Esophagus muscularis mucosa (tissue), 4 donors: ENCODE data around the gene RNF145. TPM values are rescaled to one million over a fixed set of nuclear protein-coding genes. Genes with fewer than 3 reads are reported as not detected.

Source experiments
- DNase-seq: peaks from one replicate; pipeline ENCODE4 v3.0.0-alpha.2; 2017; ENCODE audit errors: extremely low spot score
- H3K27ac ChIP-seq, 4 donors: fragments of 200-600 bp; sonication (generic); replicated peaks in 1 of 4; 1 replicate in 3 of 4; 2 replicates in 1 of 4; pipeline ENCODE4 v1.5.1; 2016 to 2019; ENCODE audit warnings: mild to moderate bottlenecking in 1 of 4
- H3K27me3 ChIP-seq, 4 donors: fragments of 200-600 bp; sonication (generic); one replicate each; pipeline versions ENCODE4 v1.5.1 to v1.6.0; 2016 to 2019
- H3K36me3 ChIP-seq, 4 donors: fragments of 200-600 bp; sonication (generic); one replicate each; pipeline ENCODE4 v1.5.1; 2016 to 2019
- H3K4me1 ChIP-seq, 4 donors: fragments of 200-600 bp; sonication (generic); one replicate each; pipeline ENCODE4 v1.5.1; 2016 to 2019
- H3K4me3 ChIP-seq, 4 donors: fragments of 200-600 bp; sonication (generic); 1 replicate in 2 of 4; 2 replicates in 2 of 4; pipeline ENCODE4 v1.5.1; 2016 to 2019; ENCODE audit warnings: mild to moderate bottlenecking in 4 of 4, moderate library complexity in 1 of 4
- H3K9me3 ChIP-seq, 4 donors: fragments of 200-600 bp; sonication (generic); 1 replicate in 3 of 4; 2 replicates in 1 of 4; pipeline ENCODE4 v1.5.1; 2016 to 2019
- CTCF ChIP-seq, 3 experiments: fragments of 200-600 bp in 2 of 3; fragments of 450-650 bp in 1 of 3; sonication (generic) in 2 of 3; IDR thresholded peaks; one replicate each; pipeline ENCODE4 v1.5.1; 2017 to 2019; ENCODE audit warnings: antibody characterized with exemption in 3 of 3, mild to moderate bottlenecking in 2 of 3, moderate library complexity in 1 of 3
- EP300 ChIP-seq: sonication (generic); formaldehyde crosslinking; IDR thresholded peaks from one replicate; pipeline ENCODE4 v1.6.1; 2017; ENCODE audit warnings: antibody characterized with exemption
- POLR2A ChIP-seq: fragments of 450-650 bp; IDR thresholded peaks from one replicate; pipeline ENCODE4 v1.6.1; 2017; ENCODE audit warnings: antibody characterized with exemption, moderate library complexity, mild to moderate bottlenecking, low read depth
- POLR2AphosphoS5 ChIP-seq, 2 donors: sonication (generic); formaldehyde crosslinking; IDR thresholded peaks; one replicate each; pipeline ENCODE4 v1.6.1; 2017; ENCODE audit warnings: antibody characterized with exemption in 2 of 2
- WGBS: methylation state at CpG from one replicate; pipeline ENCODE4 v1.1.5; 2018; 5-methylcytosine and 5-hydroxymethylcytosine counted together
- intact Hi-C: fragments of 100-400 bp; cut with DNase I; formaldehyde crosslinking; loops from one replicate; pipeline ENCODE4 v1.15.1; 2023
- total RNA-seq, 4 donors: library from RNA; depleted of rRNA; stranded (reverse); fragments of >200 nt; gene quantifications; one replicate each; pipeline versions ENCODE4 v1.1.0 to v1.2.1, GENCODE V29; 2016

RNF145 gene
- total RNA-seq, 4 donors from 2014 or later, result 50.5 to 84.1 (median 63.9) TPM

GRCh38 chr5:159183247-159183646 is 26.1 kb downstream of the RNF145 start:
- H3K4me1 ChIP-seq, result peaks cover 54 to 82% (median 64%) of the 10 kb centered on the region in 4 donors
- H3K36me3 ChIP-seq, result peaks cover 0 to 10% (median 0%) of the 10 kb centered on the region in 4 donors
- H3K27ac ChIP-seq, result peak overlapping the region in 2 of 4 donors; percentile 40 to 57
- DNase-seq, result no peak
- H3K4me3 ChIP-seq, result no peak overlapping the region
- no peaks in the 10 kb centered on the region for H3K27me3 ChIP-seq
- TF ChIP-seq CTCF (IDR thresholded peaks at IDR 0.05) (no peak), EP300 (no peak), POLR2A (no peak), POLR2AphosphoS5 (IDR thresholded peaks at IDR 0.05) (no peak)
- no peaks in the 10 kb centered on the region for H3K9me3 ChIP-seq
- 0% methylated on average over 1 of the region's 1 CpG for WGBS
- intact Hi-C loops, result no loop called here

GRCh38 chr5:159182691-159183090 is 26.7 kb downstream of the RNF145 start:
- Histone ChIP-seq H3K9me3 (no peaks in the 10 kb centered on the region), H3K4me3 (no peak overlapping the region), H3K36me3 (peaks cover 0 to 10% (median 0%) of the 10 kb centered on the region in 4 donors), H3K27me3 (no peaks in the 10 kb centered on the region), H3K4me1 (peaks cover 54 to 82% (median 65%) of the 10 kb centered on the region in 4 donors), H3K27ac (peak overlapping the region in 3 of 4 donors; percentile 26 to 57 (median 28))
- intact Hi-C loops, result no loop called here
- TF ChIP-seq CTCF (IDR thresholded peaks at IDR 0.05) (no peak), POLR2AphosphoS5 (IDR thresholded peaks at IDR 0.05) (no peak), POLR2A (no peak), EP300 (no peak)
- no peak for DNase-seq
- WGBS, result 58% methylated on average over 1 of the region's 1 CpG

- intact Hi-C loops, result no loop called here
- H3K4me3 ChIP-seq, result no peak overlapping the region
- H3K27me3 ChIP-seq, result no peaks in the 10 kb centered on the region
- 94% methylated on average over 4 of the region's 4 CpGs for WGBS
- TF ChIP-seq POLR2AphosphoS5 (IDR thresholded peaks at IDR 0.05), result no peak
- no peak for TF ChIP-seq POLR2A
- no peak for TF ChIP-seq EP300
- TF ChIP-seq CTCF (IDR thresholded peaks at IDR 0.05), result no peak
- H3K36me3 ChIP-seq, result peaks cover 0 to 10% (median 0%) of the 10 kb centered on the region in 4 donors
- DNase-seq, result no peak
- no peaks in the 10 kb centered on the region for H3K9me3 ChIP-seq
- H3K27ac ChIP-seq, result no peak overlapping the region
- peaks cover 54 to 80% (median 68%) of the 10 kb centered on the region in 4 donors for H3K4me1 ChIP-seq
These were observed 27.7 kb downstream of the RNF145 start for GRCh38 chr5:159181651-159182050.

- H3K4me1 ChIP-seq, result peaks cover 57 to 80% (median 66%) of the 10 kb centered on the region in 4 donors
- intact Hi-C loops, result no loop called here
These were observed 28.2 kb downstream of the RNF145 start for GRCh38 chr5:159181152-159181551.

More at GRCh38 chr5:159181152-159181551, 28.2 kb downstream of the RNF145 start:
- DNase-seq, result no peak
- TF ChIP-seq CTCF (IDR thresholded peaks at IDR 0.05) (no peak), POLR2A (no peak), POLR2AphosphoS5 (IDR thresholded peaks at IDR 0.05) (no peak), EP300 (no peak)
- Histone ChIP-seq H3K4me3 (no peak overlapping the region), H3K27me3 (no peaks in the 10 kb centered on the region), H3K27ac (no peak overlapping the region), H3K9me3 (no peaks in the 10 kb centered on the region), H3K36me3 (peaks cover 0 to 10% (median 0%) of the 10 kb centered on the region in 4 donors)
